ENCODE data around the gene CD3D. TPM values are rescaled to one million over a fixed set of nuclear protein-coding genes. Genes with fewer than 3 reads are reported as not detected.

The CD3D gene
- total and polyA plus RNA-seq, 4 donors: not detected

GRCh38 chr11:118341261-118341660 lies 1.2 kb downstream of the CD3D start:
- Histone ChIP-seq H3K27ac (ENCODE audit: low read depth, low read length) (no peak overlapping the region), H3K4me1 (ENCODE audit: control insufficient read depth, insufficient read depth, low read length) (no peaks in the 10 kb centered on the region), H3K36me3 (ENCODE audit: control insufficient read depth, insufficient read depth, low read length) (no peaks in the 10 kb centered on the region), H3K27me3 (ENCODE audit: control insufficient read depth, insufficient read depth, low read length) (peaks cover 18% of the 10 kb centered on the region), H3K9me3 (ENCODE audit: control insufficient read depth, insufficient read depth, low read length) (no peaks in the 10 kb centered on the region), H3K4me3 (ENCODE audit: low read depth, low read length) (no peak overlapping the region)
- 96% methylated on average over 3 of the region's 3 CpGs for WGBS (ENCODE audit: insufficient coverage)
- DNase-seq (ENCODE audit: low read depth in 4 of 6, low spot score in 6 of 6): no peak

DNA sequence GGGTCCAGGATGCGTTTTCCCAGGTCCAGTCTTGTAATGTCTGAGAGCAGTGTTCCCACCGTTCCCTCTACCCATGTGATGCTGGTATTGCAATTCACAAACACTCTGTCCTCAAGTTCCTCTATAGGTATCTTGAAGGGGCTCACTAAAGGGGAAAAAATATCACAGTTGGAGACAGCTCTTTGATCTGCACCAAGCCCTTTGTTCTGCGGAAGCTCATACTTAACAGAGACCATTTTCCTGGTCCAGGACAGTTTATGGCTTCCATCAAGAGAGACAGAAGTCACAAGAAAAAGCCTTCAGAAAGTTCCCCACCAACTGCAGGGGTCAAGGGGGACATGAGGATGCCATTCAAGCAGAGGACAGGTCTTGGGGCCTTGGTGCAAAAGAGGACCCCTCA lies 2.1 kb downstream of the CD3D start:
- no peak for DNase-seq (ENCODE audit: low read depth in 4 of 6, low spot score in 6 of 6)
- 100% methylated on average over 2 of the region's 3 CpGs for WGBS (ENCODE audit: insufficient coverage)
- Histone ChIP-seq H3K4me3 (ENCODE audit: low read depth, low read length) (no peak overlapping the region), H3K9me3 (ENCODE audit: control insufficient read depth, insufficient read depth, low read length) (no peaks in the 10 kb centered on the region), H3K27me3 (ENCODE audit: control insufficient read depth, insufficient read depth, low read length) (peaks cover 13% of the 10 kb centered on the region), H3K27ac (ENCODE audit: low read depth, low read length) (no peak overlapping the region), H3K36me3 (ENCODE audit: control insufficient read depth, insufficient read depth, low read length) (no peaks in the 10 kb centered on the region), H3K4me1 (ENCODE audit: control insufficient read depth, insufficient read depth, low read length) (no peaks in the 10 kb centered on the region)

GRCh38 chr11:118339281-118339961 lies 3.1 kb downstream of the CD3D start:
- H3K27me3 ChIP-seq (ENCODE audit: control insufficient read depth, insufficient read depth, low read length): peaks cover 8% of the 10 kb centered on the region
- no peak for DNase-seq (ENCODE audit: low read depth in 4 of 6, low spot score in 6 of 6)
- 74% methylated on average over 3 of the region's 5 CpGs for WGBS (ENCODE audit: insufficient coverage)
- no peak overlapping the region for H3K4me3 ChIP-seq (ENCODE audit: low read depth, low read length)
- H3K4me1 ChIP-seq (ENCODE audit: control insufficient read depth, insufficient read depth, low read length): no peaks in the 10 kb centered on the region
- H3K36me3 ChIP-seq (ENCODE audit: control insufficient read depth, insufficient read depth, low read length): no peaks in the 10 kb centered on the region
- H3K27ac ChIP-seq (ENCODE audit: low read depth, low read length): no peak overlapping the region
- no peaks in the 10 kb centered on the region for H3K9me3 ChIP-seq (ENCODE audit: control insufficient read depth, insufficient read depth, low read length)

DNA sequence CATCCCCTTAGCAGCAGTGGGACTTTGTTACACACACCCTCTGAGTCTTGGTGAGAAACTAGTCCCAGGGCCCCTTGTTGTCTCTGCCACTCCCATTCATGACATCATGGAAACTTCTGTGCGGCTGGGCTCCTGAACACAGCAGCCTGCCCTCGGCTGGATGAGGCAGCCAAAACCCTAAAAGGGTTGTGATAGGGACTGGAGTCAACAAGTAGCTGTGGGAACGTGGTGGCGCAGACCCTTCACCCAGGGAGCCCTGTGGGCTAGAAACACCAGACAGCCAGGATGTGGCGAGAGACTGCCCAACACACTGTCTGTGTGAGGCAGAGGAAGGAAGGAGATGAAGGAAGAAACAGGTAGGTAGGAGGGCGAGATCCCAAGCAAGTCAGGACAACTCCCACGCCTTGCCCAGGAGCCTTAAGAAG lies 3.9 kb downstream of the CD3D start:
- H3K27me3 ChIP-seq (ENCODE audit: control insufficient read depth, insufficient read depth, low read length): peaks cover 4% of the 10 kb centered on the region
- WGBS (ENCODE audit: insufficient coverage): 74% methylated on average over 7 of the region's 7 CpGs
- no peak overlapping the region for H3K4me3 ChIP-seq (ENCODE audit: low read depth, low read length)
- H3K9me3 ChIP-seq (ENCODE audit: control insufficient read depth, insufficient read depth, low read length): no peaks in the 10 kb centered on the region
- H3K4me1 ChIP-seq (ENCODE audit: control insufficient read depth, insufficient read depth, low read length): no peaks in the 10 kb centered on the region
- DNase-seq (ENCODE audit: low read depth in 4 of 6, low spot score in 6 of 6): no peak
- H3K36me3 ChIP-seq (ENCODE audit: control insufficient read depth, insufficient read depth, low read length): no peaks in the 10 kb centered on the region
- H3K27ac ChIP-seq (ENCODE audit: low read depth, low read length): no peak overlapping the region

- H3K9me3 ChIP-seq (ENCODE audit: control insufficient read depth, insufficient read depth, low read length): peaks cover 1% of the 10 kb centered on the region
- no peaks in the 10 kb centered on the region for H3K27me3 ChIP-seq (ENCODE audit: control insufficient read depth, insufficient read depth, low read length)
- H3K36me3 ChIP-seq (ENCODE audit: control insufficient read depth, insufficient read depth, low read length): no peaks in the 10 kb centered on the region
- no peak overlapping the region for H3K27ac ChIP-seq (ENCODE audit: low read depth, low read length)
- no peaks in the 10 kb centered on the region for H3K4me1 ChIP-seq (ENCODE audit: control insufficient read depth, insufficient read depth, low read length)
- no CpG with 5 or more reads among the region's 1 CpG for WGBS (ENCODE audit: insufficient coverage)
- H3K4me3 ChIP-seq (ENCODE audit: low read depth, low read length): no peak overlapping the region
- DNase-seq (ENCODE audit: low read depth in 4 of 6, low spot score in 6 of 6): no peak
Observed at GRCh38 chr11:118334745-118335144, 7.8 kb downstream of the CD3D start.

GRCh38 chr11:118328745-118329144 lies 13.8 kb downstream of the CD3D start:
- Histone ChIP-seq H3K27me3 (ENCODE audit: control insufficient read depth, insufficient read depth, low read length) (peaks cover 2% of the 10 kb centered on the region), H3K27ac (ENCODE audit: low read depth, low read length) (no peak overlapping the region), H3K4me1 (ENCODE audit: control insufficient read depth, insufficient read depth, low read length) (no peaks in the 10 kb centered on the region), H3K36me3 (ENCODE audit: control insufficient read depth, insufficient read depth, low read length) (no peaks in the 10 kb centered on the region), H3K9me3 (ENCODE audit: control insufficient read depth, insufficient read depth, low read length) (peaks cover 1% of the 10 kb centered on the region), H3K4me3 (ENCODE audit: low read depth, low read length) (no peak overlapping the region)
- no peak for DNase-seq (ENCODE audit: low read depth in 4 of 6, low spot score in 6 of 6)

GRCh38 chr11:118325283-118325682 lies 17.2 kb downstream of the CD3D start:
- Histone ChIP-seq H3K4me1 (ENCODE audit: control insufficient read depth, insufficient read depth, low read length) (no peaks in the 10 kb centered on the region), H3K27ac (ENCODE audit: low read depth, low read length) (no peak overlapping the region), H3K9me3 (ENCODE audit: control insufficient read depth, insufficient read depth, low read length) (no peaks in the 10 kb centered on the region), H3K27me3 (ENCODE audit: control insufficient read depth, insufficient read depth, low read length) (peaks cover 2% of the 10 kb centered on the region), H3K36me3 (ENCODE audit: control insufficient read depth, insufficient read depth, low read length) (no peaks in the 10 kb centered on the region), H3K4me3 (ENCODE audit: low read depth, low read length) (no peak overlapping the region)
- DNase-seq (ENCODE audit: low read depth in 4 of 6, low spot score in 6 of 6): no peak

DNA sequence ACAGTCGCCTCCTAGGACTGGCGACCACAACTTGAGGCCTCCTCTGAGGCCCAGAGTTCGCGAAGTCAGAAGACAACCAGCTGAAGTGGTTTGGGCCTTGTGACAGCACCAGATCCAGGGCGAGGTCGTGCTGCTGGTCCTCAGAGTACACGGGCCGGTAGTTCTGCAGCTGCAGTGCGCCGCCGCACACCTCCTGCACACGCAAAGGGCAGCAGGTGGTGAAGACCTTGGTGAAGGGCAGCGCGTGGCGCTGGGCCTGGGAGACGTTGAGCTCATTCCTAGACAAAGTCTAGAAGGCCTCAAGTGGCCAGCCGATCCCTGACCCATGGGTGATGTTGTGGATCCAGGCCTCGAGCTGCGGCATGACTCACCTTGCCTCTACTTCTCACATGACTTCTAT lies 19.8 kb downstream of the CD3D start:
- WGBS (ENCODE audit: insufficient coverage): 93% methylated on average over 19 of the region's 19 CpGs
- Histone ChIP-seq H3K27me3 (ENCODE audit: control insufficient read depth, insufficient read depth, low read length) (no peaks in the 10 kb centered on the region), H3K27ac (ENCODE audit: low read depth, low read length) (no peak overlapping the region), H3K36me3 (ENCODE audit: control insufficient read depth, insufficient read depth, low read length) (no peaks in the 10 kb centered on the region), H3K4me3 (ENCODE audit: low read depth, low read length) (no peak overlapping the region), H3K9me3 (ENCODE audit: control insufficient read depth, insufficient read depth, low read length) (no peaks in the 10 kb centered on the region), H3K4me1 (ENCODE audit: control insufficient read depth, insufficient read depth, low read length) (no peaks in the 10 kb centered on the region)
- DNase-seq (ENCODE audit: low read depth in 4 of 6, low spot score in 6 of 6): no peak

GRCh38 chr11:118321386-118322082 lies 21.0 kb downstream of the CD3D start:
- 100% methylated on average over 1 of the region's 5 CpGs for WGBS (ENCODE audit: insufficient coverage)
- Histone ChIP-seq H3K36me3 (ENCODE audit: control insufficient read depth, insufficient read depth, low read length) (no peaks in the 10 kb centered on the region), H3K9me3 (ENCODE audit: control insufficient read depth, insufficient read depth, low read length) (no peaks in the 10 kb centered on the region), H3K27ac (ENCODE audit: low read depth, low read length) (no peak overlapping the region), H3K4me3 (ENCODE audit: low read depth, low read length) (no peak overlapping the region), H3K4me1 (ENCODE audit: control insufficient read depth, insufficient read depth, low read length) (peaks cover 3% of the 10 kb centered on the region), H3K27me3 (ENCODE audit: control insufficient read depth, insufficient read depth, low read length) (peaks cover 2% of the 10 kb centered on the region)
- DNase-seq (ENCODE audit: low read depth in 4 of 6, low spot score in 6 of 6): no peak

DNA sequence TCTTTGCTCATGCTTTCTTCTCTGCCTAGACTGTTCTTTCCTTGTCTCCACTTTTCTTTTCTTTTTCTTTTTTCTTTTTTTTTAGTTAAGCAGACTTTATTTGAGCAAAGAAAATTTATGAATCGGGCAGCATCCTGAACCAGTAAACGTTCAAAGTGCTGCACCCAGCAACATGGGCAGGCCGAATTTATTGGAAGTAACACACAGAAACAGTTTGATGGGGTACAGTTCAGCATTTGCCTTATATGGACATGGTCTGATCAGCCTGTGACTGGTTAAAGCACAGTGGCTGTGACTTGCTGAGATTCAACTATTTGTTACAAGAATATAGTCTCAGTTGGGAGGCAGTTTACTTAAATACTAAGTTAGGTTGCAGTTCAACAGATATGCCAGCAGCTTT lies 22.0 kb downstream of the CD3D start:
- WGBS (ENCODE audit: insufficient coverage): 87% methylated on average over 3 of the region's 3 CpGs
- Histone ChIP-seq H3K36me3 (ENCODE audit: control insufficient read depth, insufficient read depth, low read length) (no peaks in the 10 kb centered on the region), H3K27ac (ENCODE audit: low read depth, low read length) (no peak overlapping the region), H3K4me1 (ENCODE audit: control insufficient read depth, insufficient read depth, low read length) (peaks cover 9% of the 10 kb centered on the region), H3K9me3 (ENCODE audit: control insufficient read depth, insufficient read depth, low read length) (no peaks in the 10 kb centered on the region), H3K4me3 (ENCODE audit: low read depth, low read length) (no peak overlapping the region), H3K27me3 (ENCODE audit: control insufficient read depth, insufficient read depth, low read length) (peaks cover 5% of the 10 kb centered on the region)
- DNase-seq (ENCODE audit: low read depth in 4 of 6, low spot score in 6 of 6): no peak

Measured in spinal cord (tissue), 10 donors.